Uterus (tissue), 4 donors: ENCODE results near the gene SNX9. TPM values are rescaled to one million over a fixed set of nuclear protein-coding genes. Genes with fewer than 3 reads are reported as not detected.

ENCODE experiments used
- DNase-seq, 2 donors: peaks; one replicate each; pipeline ENCODE4 v3.0.0-alpha.2; 2019 to 2020
- H3K27ac ChIP-seq, 2 donors: fragments of 200-600 bp; sonication (generic); 1 replicate in 1 of 2; 2 replicates in 1 of 2; pipeline ENCODE4 v1.5.1; 2016 to 2018
- H3K27me3 ChIP-seq, 2 donors: fragments of 200-600 bp; sonication (generic); one replicate each; pipeline ENCODE4 v1.5.1; 2018 to 2019; ENCODE audit warnings: control low read depth in 1 of 2
- H3K36me3 ChIP-seq, 2 donors: fragments of 200-600 bp; sonication (generic); one replicate each; pipeline ENCODE4 v1.5.1; 2019; ENCODE audit warnings: control low read depth in 1 of 2
- H3K4me1 ChIP-seq, 2 donors: fragments of 200-600 bp; sonication (generic); one replicate each; pipeline ENCODE4 v1.5.1; 2018 to 2019; ENCODE audit warnings: control low read depth in 1 of 2
- H3K4me3 ChIP-seq, 2 donors: fragments of 200-600 bp; sonication (generic); 1 replicate in 1 of 2; 2 replicates in 1 of 2; pipeline ENCODE4 v1.5.1; 2018 to 2019; ENCODE audit warnings: mild to moderate bottlenecking in 1 of 2
- H3K9me3 ChIP-seq, 2 donors: fragments of 200-600 bp; sonication (generic); one replicate each; pipeline ENCODE4 v1.5.1; 2019; ENCODE audit warnings: control low read depth in 1 of 2
- CTCF ChIP-seq, 4 experiments: fragments of 200-600 bp in 2 of 4; fragments of 450-650 bp in 2 of 4; sonication (generic) in 2 of 4; IDR thresholded peaks; one replicate each; pipeline ENCODE4 v1.5.1; 2016 to 2019; ENCODE audit warnings: antibody characterized with exemption in 4 of 4, mild to moderate bottlenecking in 2 of 4, moderate library complexity in 1 of 4
- POLR2A ChIP-seq, 2 donors: fragments of 450-650 bp; IDR thresholded peaks; one replicate each; pipeline ENCODE4 v1.6.1; 2016; ENCODE audit warnings: antibody characterized with exemption in 2 of 2, mild to moderate bottlenecking in 1 of 2, moderate library complexity in 1 of 2
- intact Hi-C: fragments of 100-400 bp; cut with DNase I; formaldehyde crosslinking; loops from one replicate; pipeline ENCODE4 v1.15.1; 2023; ENCODE audit warnings: low total_unique reads
- total RNA-seq, 4 donors: library from RNA; depleted of rRNA in 3 of 4; stranded (reverse); fragments of >200 nt in 3 of 4; gene quantifications; one replicate each; pipeline versions ENCODE4 v1.1.0 to v1.2.4, GENCODE V29; 2014 to 2023
- donor health status: DM: yes; HTN: yes; CAD: no.

Gene SNX9
- total RNA-seq, 4 donors from 2014 or later, result 31.0 to 65.9 (median 50.5) TPM

- DNase-seq, result no peak
- intact Hi-C loops, result no loop called here
- Histone ChIP-seq H3K4me3 (no peak overlapping the region), H3K9me3 (peaks cover 0 to 5% of the 10 kb centered on the region in 2 donors), H3K27ac (no peak overlapping the region), H3K27me3 (no peaks in the 10 kb centered on the region), H3K4me1 (no peaks in the 10 kb centered on the region), H3K36me3 (no peaks in the 10 kb centered on the region)
- TF ChIP-seq POLR2A (IDR thresholded peaks at IDR 0.05) (no peak), CTCF (IDR thresholded peaks at IDR 0.05) (no peak)
These were observed 133.2 kb downstream of the SNX9 start for GRCh38 chr6:157956171-157956730.

- Histone ChIP-seq H3K4me3 (no peak overlapping the region), H3K4me1 (no peaks in the 10 kb centered on the region), H3K36me3 (no peaks in the 10 kb centered on the region), H3K27ac (no peak overlapping the region), H3K27me3 (no peaks in the 10 kb centered on the region), H3K9me3 (peaks cover 0 to 5% of the 10 kb centered on the region in 2 donors)
- TF ChIP-seq CTCF (IDR thresholded peaks at IDR 0.05) (no peak), POLR2A (IDR thresholded peaks at IDR 0.05) (no peak)
- intact Hi-C loops, result no loop called here
- DNase-seq, result no peak
These were observed 136.6 kb downstream of the SNX9 start for GRCh38 chr6:157959451-157960227.

- intact Hi-C loops, result no loop called here
- Histone ChIP-seq H3K27ac (no peak overlapping the region), H3K9me3 (peaks cover 0 to 5% of the 10 kb centered on the region in 2 donors), H3K4me1 (no peaks in the 10 kb centered on the region), H3K4me3 (no peak overlapping the region), H3K36me3 (no peaks in the 10 kb centered on the region), H3K27me3 (no peaks in the 10 kb centered on the region)
- TF ChIP-seq CTCF (IDR thresholded peaks at IDR 0.05) (no peak), POLR2A (IDR thresholded peaks at IDR 0.05) (no peak)
- no peak for DNase-seq
These were observed 138.2 kb downstream of the SNX9 start for GRCh38 chr6:157961153-157961831.

DNA sequence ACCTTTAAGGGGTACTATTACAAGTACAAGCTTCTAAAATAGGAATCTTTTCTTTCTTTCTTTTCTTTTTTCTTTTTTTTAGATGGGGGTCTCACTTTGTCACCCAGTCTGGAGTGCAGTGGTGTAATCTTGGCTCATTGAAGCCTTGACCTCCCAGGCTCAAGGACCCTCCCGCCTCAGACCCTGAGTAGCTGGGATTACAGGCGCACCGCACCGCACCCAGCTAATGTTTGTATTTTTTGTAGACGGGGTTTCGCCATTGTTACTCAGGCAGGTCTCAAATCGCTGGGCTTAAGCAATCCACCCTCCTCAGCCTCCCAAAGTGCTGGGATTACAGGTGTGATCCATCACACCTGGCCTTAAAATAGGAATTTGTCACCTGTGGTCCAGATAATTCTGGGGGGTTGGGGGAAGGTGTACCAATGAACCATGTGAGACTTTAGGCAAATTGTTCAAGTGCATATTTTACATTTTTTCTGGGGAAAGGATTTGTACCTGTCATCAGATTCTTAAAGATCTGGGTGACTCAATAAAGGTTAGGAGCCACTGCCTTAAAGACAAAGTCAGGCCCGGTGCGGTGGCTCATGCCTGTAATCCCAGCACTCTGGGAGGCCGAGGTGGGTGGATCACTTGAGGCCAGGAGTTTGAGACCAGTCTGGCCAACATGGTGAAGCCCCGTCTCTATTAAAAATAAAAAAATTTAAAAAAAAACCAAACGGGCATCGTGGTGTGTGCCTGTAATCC, 139.0 kb downstream of the SNX9 start:
- intact Hi-C loops, result no loop called here

More for the DNA sequence above, 139.0 kb downstream of the SNX9 start:
- H3K4me1 ChIP-seq, result no peaks in the 10 kb centered on the region
- no peak for TF ChIP-seq CTCF (IDR thresholded peaks at IDR 0.05)
- no peak for TF ChIP-seq POLR2A (IDR thresholded peaks at IDR 0.05)
- no peak overlapping the region for H3K27ac ChIP-seq
- no peaks in the 10 kb centered on the region for H3K27me3 ChIP-seq
- no peak overlapping the region for H3K4me3 ChIP-seq
- peaks cover 0 to 5% of the 10 kb centered on the region in 2 donors for H3K9me3 ChIP-seq
- DNase-seq, result no peak
- H3K36me3 ChIP-seq, result no peaks in the 10 kb centered on the region
